WERI-Rb-1 (cell line): ENCODE data around the gene ASB1.

Experiments used
- DNase-seq: peaks from one replicate; pipeline ENCODE4 v3.0.0-alpha.2; 2020
- H3K27ac ChIP-seq: fragments of 250-450 bp; sonication (Bioruptor Pico); 2 replicates; pipeline ENCODE4 v1.5.1; 2020; ENCODE audit warnings: mild to moderate bottlenecking, moderate library complexity
- H3K27me3 ChIP-seq: fragments of 250-450 bp; sonication (Bioruptor Pico); 2 replicates; pipeline ENCODE4 v1.5.1; 2021; ENCODE audit warnings: mild to moderate bottlenecking, low read depth, moderate library complexity; ENCODE audit not compliant: insufficient read depth, severe bottlenecking
- H3K36me3 ChIP-seq: fragments of 250-450 bp; sonication (Bioruptor Pico); 2 replicates; pipeline ENCODE4 v1.5.1; 2020; ENCODE audit warnings: mild to moderate bottlenecking, moderate library complexity
- H3K4me3 ChIP-seq: 2 replicates; pipeline ENCODE4 v1.5.1; 2011; ENCODE audit warnings: low read depth, mild to moderate bottlenecking, control low read depth, low read length
- H3K9me3 ChIP-seq: fragments of 250-450 bp; sonication (Bioruptor Pico); 2 replicates; pipeline ENCODE4 v1.5.1; 2021; ENCODE audit warnings: mild to moderate bottlenecking, moderate library complexity; ENCODE audit not compliant: severe bottlenecking
- CTCF ChIP-seq: IDR thresholded peaks from 2 replicates; pipeline ENCODE4 v1.5.1; 2011; ENCODE audit warnings: low read depth, mild to moderate bottlenecking, control low read depth, inconsistent platforms, low read length

Gene ASB1

DNA sequence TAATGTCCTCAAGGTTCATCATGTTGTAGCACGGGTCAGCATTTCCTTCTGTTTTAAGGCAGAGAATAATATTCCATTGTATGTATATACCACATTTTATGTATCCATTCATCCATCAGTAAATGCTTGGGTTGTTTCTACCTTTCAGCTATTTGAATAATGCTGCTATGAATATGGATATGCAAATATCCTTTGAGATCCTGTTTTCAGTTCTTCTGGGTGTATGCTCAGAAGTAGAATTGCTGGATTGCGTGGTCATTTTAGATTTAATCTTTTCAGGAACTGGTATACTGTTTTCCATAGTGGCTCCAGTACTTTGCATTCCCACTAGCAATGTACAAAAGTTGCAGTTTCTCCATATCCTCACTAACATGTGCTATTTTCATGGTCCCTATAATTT, 13.4 kb upstream of the ASB1 start:
- DNase-seq = no peak
- TF ChIP-seq CTCF = no peak
- Histone ChIP-seq H3K27me3 (no peaks in the 10 kb centered on the region), H3K36me3 (no peaks in the 10 kb centered on the region), H3K4me3 (no peak overlapping the region), H3K27ac (no peak overlapping the region), H3K9me3 (no peaks in the 10 kb centered on the region)

GRCh38 chr2:238415036-238415764, 11.5 kb upstream of the ASB1 start:
- DNase-seq = no peak
- H3K27me3 ChIP-seq = no peaks in the 10 kb centered on the region
- H3K27ac ChIP-seq = no peak overlapping the region
- no peaks in the 10 kb centered on the region for H3K36me3 ChIP-seq
- no peak overlapping the region for H3K4me3 ChIP-seq
- no peaks in the 10 kb centered on the region for H3K9me3 ChIP-seq
- no peak for TF ChIP-seq CTCF

- TF ChIP-seq CTCF = no peak
- DNase-seq = no peak
- H3K27ac ChIP-seq = no peak overlapping the region
- H3K36me3 ChIP-seq = no peaks in the 10 kb centered on the region
- H3K27me3 ChIP-seq = no peaks in the 10 kb centered on the region
- H3K4me3 ChIP-seq = no peak overlapping the region
- H3K9me3 ChIP-seq = no peaks in the 10 kb centered on the region
Observed at GRCh38 chr2:238415893-238416292, 10.8 kb upstream of the ASB1 start.

GRCh38 chr2:238418196-238418998, 8.3 kb upstream of the ASB1 start:
- no peak overlapping the region for H3K27ac ChIP-seq
- H3K36me3 ChIP-seq = no peaks in the 10 kb centered on the region
- TF ChIP-seq CTCF = no peak

DNA sequence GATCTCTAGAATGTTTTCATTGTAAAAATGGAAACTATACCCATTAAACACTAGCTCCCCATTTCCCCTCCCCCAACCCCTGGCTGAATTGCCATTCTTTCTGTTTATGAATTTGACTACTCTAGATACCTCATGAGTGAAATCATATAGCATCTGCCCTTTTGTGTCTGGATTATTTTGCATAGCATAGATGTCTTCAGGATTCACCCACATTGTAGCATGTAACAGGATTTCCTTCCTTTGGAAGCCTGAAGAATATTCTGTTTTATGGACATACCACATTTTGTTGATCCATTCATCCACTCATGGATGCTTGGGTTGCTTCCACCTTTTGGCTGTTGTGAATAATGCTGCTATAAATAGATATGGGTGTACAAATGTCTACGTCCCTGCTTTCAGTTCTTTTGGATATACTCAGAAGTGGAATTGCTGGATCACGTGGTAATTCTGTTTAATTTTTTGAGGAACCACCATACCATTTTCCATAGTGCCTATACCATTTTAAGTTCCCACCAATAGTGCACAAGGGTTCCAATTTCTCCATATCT, 7.7 kb upstream of the ASB1 start:
- Histone ChIP-seq H3K27me3 (no peaks in the 10 kb centered on the region), H3K36me3 (no peaks in the 10 kb centered on the region), H3K4me3 (no peak overlapping the region), H3K27ac (no peak overlapping the region), H3K9me3 (no peaks in the 10 kb centered on the region)
- DNase-seq = no peak
- no peak for TF ChIP-seq CTCF

More at GRCh38 chr2:238418196-238418998, 8.3 kb upstream of the ASB1 start:
- no peak overlapping the region for H3K4me3 ChIP-seq
- no peaks in the 10 kb centered on the region for H3K27me3 ChIP-seq
- DNase-seq = no peak
- no peaks in the 10 kb centered on the region for H3K9me3 ChIP-seq
